Ascending aorta (tissue), 2 donors: Measurements from ENCODE around the gene GMEB2. TPM values are rescaled to one million over a fixed set of nuclear protein-coding genes. Genes with fewer than 3 reads are reported as not detected.

Experiments used
- DNase-seq, 2 donors: peaks; one replicate each; pipeline ENCODE4 v3.0.0-alpha.2; 2019; ENCODE audit warnings: low spot score in 2 of 2
- H3K27ac ChIP-seq, 2 donors: fragments of 200-600 bp; sonication (generic); one replicate each; pipeline ENCODE4 v1.5.1; 2016 to 2017; ENCODE audit warnings: mild to moderate bottlenecking in 1 of 2
- H3K27me3 ChIP-seq: fragments of 200-600 bp; sonication (generic); one replicate; pipeline ENCODE4 v1.5.1; 2017
- H3K36me3 ChIP-seq, 2 donors: fragments of 200-600 bp; sonication (generic); one replicate each; pipeline ENCODE4 v1.5.1; 2016
- H3K4me1 ChIP-seq, 2 donors: fragments of 200-600 bp; sonication (generic); one replicate each; pipeline ENCODE4 v1.5.1; 2016 to 2017; ENCODE audit warnings: mild to moderate bottlenecking in 1 of 2
- H3K4me3 ChIP-seq, 2 donors: fragments of 200-600 bp; sonication (generic); one replicate each; pipeline ENCODE4 v1.5.1; 2016 to 2017; ENCODE audit warnings: mild to moderate bottlenecking in 1 of 2
- H3K9me3 ChIP-seq, 2 donors: fragments of 200-600 bp; sonication (generic); one replicate each; pipeline ENCODE4 v1.5.1; 2016
- CTCF ChIP-seq, 3 experiments: fragments of 200-600 bp in 2 of 3; fragments of 450-650 bp in 1 of 3; sonication (generic) in 2 of 3; IDR thresholded peaks; one replicate each; pipeline ENCODE4 v1.5.1; 2016 to 2019; ENCODE audit warnings: antibody characterized with exemption in 3 of 3, mild to moderate bottlenecking in 1 of 3, moderate library complexity in 1 of 3
- intact Hi-C: fragments of 100-400 bp; cut with DNase I; formaldehyde crosslinking; loops from one replicate; pipeline ENCODE4 v1.15.1; 2023
- total RNA-seq: library from RNA; depleted of rRNA; stranded (reverse); fragments of >200 nt; gene quantifications from one replicate; pipeline ENCODE4 v1.1.0, GENCODE V29; 2016

Gene GMEB2
- total RNA-seq, 1 donor from 2014 or later: 14.0 TPM

GRCh38 chr20:63592661-63593060 lies 34.2 kb downstream of the GMEB2 start:
- DNase-seq: no peak
- no peaks in the 10 kb centered on the region for H3K27me3 ChIP-seq
- H3K27ac ChIP-seq: no peak overlapping the region
- peaks cover 0 to 6% of the 10 kb centered on the region in 2 donors for H3K4me1 ChIP-seq
- intact Hi-C loops: no loop called here
- H3K9me3 ChIP-seq: no peaks in the 10 kb centered on the region
- TF ChIP-seq CTCF (IDR thresholded peaks at IDR 0.05): no peak
- peaks cover 65 to 75% of the 10 kb centered on the region in 2 donors for H3K36me3 ChIP-seq
- no peak overlapping the region for H3K4me3 ChIP-seq

GRCh38 chr20:63591786-63592355 lies 35.0 kb downstream of the GMEB2 start:
- H3K4me1 ChIP-seq: peaks cover 0 to 6% of the 10 kb centered on the region in 2 donors
- H3K9me3 ChIP-seq: no peaks in the 10 kb centered on the region
- no peaks in the 10 kb centered on the region for H3K27me3 ChIP-seq
- H3K27ac ChIP-seq: no peak overlapping the region
- DNase-seq: no peak
- H3K4me3 ChIP-seq: no peak overlapping the region
- intact Hi-C loops: no loop called here
- H3K36me3 ChIP-seq: peaks cover 64 to 74% of the 10 kb centered on the region in 2 donors
- TF ChIP-seq CTCF (IDR thresholded peaks at IDR 0.05): no peak

GRCh38 chr20:63591147-63591533 lies 35.8 kb downstream of the GMEB2 start:
- intact Hi-C loops: no loop called here
- Histone ChIP-seq H3K27ac (no peak overlapping the region), H3K36me3 (peaks cover 64 to 71% of the 10 kb centered on the region in 2 donors), H3K9me3 (no peaks in the 10 kb centered on the region), H3K4me1 (peaks cover 0 to 6% of the 10 kb centered on the region in 2 donors), H3K4me3 (no peak overlapping the region), H3K27me3 (no peaks in the 10 kb centered on the region)
- no peak for TF ChIP-seq CTCF (IDR thresholded peaks at IDR 0.05)
- DNase-seq: no peak

GRCh38 chr20:63590218-63591146 lies 36.4 kb downstream of the GMEB2 start:
- intact Hi-C loops: no loop called here
- Histone ChIP-seq H3K9me3 (no peaks in the 10 kb centered on the region), H3K4me1 (peaks cover 0 to 6% of the 10 kb centered on the region in 2 donors), H3K36me3 (peaks cover 58 to 65% of the 10 kb centered on the region in 2 donors), H3K4me3 (no peak overlapping the region), H3K27ac (no peak overlapping the region), H3K27me3 (no peaks in the 10 kb centered on the region)
- no peak for DNase-seq
- no peak for TF ChIP-seq CTCF (IDR thresholded peaks at IDR 0.05)

GRCh38 chr20:63589261-63590217 lies 37.4 kb downstream of the GMEB2 start:
- Histone ChIP-seq H3K27me3 (no peaks in the 10 kb centered on the region), H3K4me1 (peaks cover 0 to 5% of the 10 kb centered on the region in 2 donors), H3K27ac (no peak overlapping the region), H3K9me3 (no peaks in the 10 kb centered on the region), H3K4me3 (no peak overlapping the region), H3K36me3 (peaks cover 51 to 59% of the 10 kb centered on the region in 2 donors)
- no peak for DNase-seq
- TF ChIP-seq CTCF (IDR thresholded peaks at IDR 0.05): no peak
- intact Hi-C loops: no loop called here
